Parathyroid adenoma (tissue), 2 donors: ENCODE measurements around the gene PAM.

Experiments
- H2AFZ ChIP-seq: fragments of 300-600 bp; sonication (generic); one replicate; pipeline ENCODE4 v1.7.0; 2017; ENCODE audit warnings: antibody characterized with exemption, mild to moderate bottlenecking
- H3K27ac ChIP-seq: fragments of 300-600 bp; sonication (generic); one replicate; pipeline ENCODE4 v1.7.0; 2017
- H3K27me3 ChIP-seq: fragments of 300-600 bp; sonication (generic); one replicate; pipeline ENCODE4 v1.7.0; 2017; ENCODE audit warnings: low read length; ENCODE audit not compliant: control insufficient read depth, insufficient read depth
- H3K36me3 ChIP-seq: fragments of 300-600 bp; sonication (generic); one replicate; pipeline ENCODE4 v1.7.0; 2017; ENCODE audit warnings: low read length; ENCODE audit not compliant: control insufficient read depth, insufficient read depth
- H3K4me1 ChIP-seq: fragments of 300-600 bp; sonication (generic); one replicate; pipeline ENCODE4 v1.7.0; 2017; ENCODE audit warnings: control low read depth
- H3K4me2 ChIP-seq: fragments of 300-600 bp; sonication (generic); one replicate; pipeline ENCODE4 v1.7.0; 2017; ENCODE audit warnings: low read length
- H3K4me3 ChIP-seq: fragments of 300-600 bp; sonication (generic); one replicate; pipeline ENCODE4 v1.7.0; 2017; ENCODE audit warnings: low read depth, low read length
- H3K79me2 ChIP-seq: fragments of 300-600 bp; sonication (generic); one replicate; pipeline ENCODE4 v1.7.0; 2017; ENCODE audit warnings: control low read depth
- H3K9ac ChIP-seq: fragments of 300-600 bp; sonication (generic); one replicate; pipeline ENCODE4 v1.7.0; 2017; ENCODE audit warnings: mild to moderate bottlenecking
- H3K9me3 ChIP-seq: fragments of 300-600 bp; sonication (generic); one replicate; pipeline ENCODE4 v1.7.0; 2017; ENCODE audit warnings: low read length; ENCODE audit not compliant: control insufficient read depth
- CTCF ChIP-seq: fragments of 300-600 bp; sonication (generic); IDR thresholded peaks from one replicate; pipeline ENCODE4 v1.7.0; 2017; ENCODE audit warnings: antibody characterized with exemption, mild to moderate bottlenecking
- donor health status: primary hyperparathyroidism.

PAM gene

GRCh38 chr5:102865171-102865509, 110.0 kb downstream of the PAM start:
- peak overlapping the region; percentile 74 for H2AFZ ChIP-seq
- TF ChIP-seq CTCF, result no peak
- H3K4me2 ChIP-seq, result peak overlapping the region; percentile 90
- no peaks in the 10 kb centered on the region for H3K27me3 ChIP-seq
- no peak overlapping the region for H3K9ac ChIP-seq
- peaks cover 9% of the 10 kb centered on the region for H3K4me1 ChIP-seq
- no peaks in the 10 kb centered on the region for H3K36me3 ChIP-seq
- H3K4me3 ChIP-seq, result peak overlapping the region; percentile 78
- H3K27ac ChIP-seq, result peak overlapping the region; percentile 72
- H3K9me3 ChIP-seq, result no peaks in the 10 kb centered on the region
- no peaks in the 10 kb centered on the region for H3K79me2 ChIP-seq

GRCh38 chr5:102865510-102866236, 110.6 kb downstream of the PAM start:
- peak overlapping the region; percentile 72 for H3K27ac ChIP-seq
- H3K9ac ChIP-seq, result peak overlapping the region; percentile 20
- H3K27me3 ChIP-seq, result no peaks in the 10 kb centered on the region
- H2AFZ ChIP-seq, result peak overlapping the region; percentile 74
- H3K4me2 ChIP-seq, result peak overlapping the region; percentile 90
- peak overlapping the region; percentile 78 for H3K4me3 ChIP-seq
- no peaks in the 10 kb centered on the region for H3K9me3 ChIP-seq
- H3K4me1 ChIP-seq, result peaks cover 9% of the 10 kb centered on the region
- H3K79me2 ChIP-seq, result no peaks in the 10 kb centered on the region
- TF ChIP-seq CTCF, result no peak
- no peaks in the 10 kb centered on the region for H3K36me3 ChIP-seq

GRCh38 chr5:102866237-102866600, 111.1 kb downstream of the PAM start:
- peak overlapping the region; percentile 90 for H3K4me2 ChIP-seq
- no peaks in the 10 kb centered on the region for H3K79me2 ChIP-seq
- no peaks in the 10 kb centered on the region for H3K36me3 ChIP-seq
- H2AFZ ChIP-seq, result peak overlapping the region; percentile 74
- H3K9me3 ChIP-seq, result no peaks in the 10 kb centered on the region
- peak overlapping the region; percentile 20 for H3K9ac ChIP-seq
- no peak for TF ChIP-seq CTCF
- peak overlapping the region; percentile 78 for H3K4me3 ChIP-seq
- H3K27ac ChIP-seq, result peak overlapping the region; percentile 72
- no peaks in the 10 kb centered on the region for H3K27me3 ChIP-seq
- peaks cover 9% of the 10 kb centered on the region for H3K4me1 ChIP-seq

GRCh38 chr5:102867992-102868662, 113.0 kb downstream of the PAM start:
- Histone ChIP-seq H3K4me1 (peaks cover 9% of the 10 kb centered on the region), H3K27ac (no peak overlapping the region), H3K36me3 (no peaks in the 10 kb centered on the region), H2AFZ (no peak overlapping the region), H3K79me2 (no peaks in the 10 kb centered on the region), H3K9me3 (no peaks in the 10 kb centered on the region), H3K4me2 (no peak overlapping the region), H3K27me3 (no peaks in the 10 kb centered on the region), H3K4me3 (no peak overlapping the region), H3K9ac (no peak overlapping the region)
- no peak for TF ChIP-seq CTCF

- H2AFZ ChIP-seq, result no peak overlapping the region
- TF ChIP-seq CTCF, result no peak
- no peak overlapping the region for H3K9ac ChIP-seq
- H3K36me3 ChIP-seq, result no peaks in the 10 kb centered on the region
- no peaks in the 10 kb centered on the region for H3K79me2 ChIP-seq
- no peak overlapping the region for H3K27ac ChIP-seq
- no peaks in the 10 kb centered on the region for H3K9me3 ChIP-seq
- peaks cover 8% of the 10 kb centered on the region for H3K4me1 ChIP-seq
- H3K4me2 ChIP-seq, result no peak overlapping the region
- H3K27me3 ChIP-seq, result no peaks in the 10 kb centered on the region
- no peak overlapping the region for H3K4me3 ChIP-seq
Observed at GRCh38 chr5:102869230-102869629, 114.1 kb downstream of the PAM start.
